OCI-LY1 (cell line): ENCODE results near the gene ZG16B.

Experiments
- H2AFZ ChIP-seq: fragments of 200-600 bp; sonication (generic), shearing (Covaris generic); 2 replicates; pipeline ENCODE4 v1.6.0; 2014; ENCODE audit warnings: antibody characterized with exemption, mild to moderate bottlenecking, low read length
- H3F3A ChIP-seq: fragments of 200-600 bp; sonication (generic), shearing (Covaris generic); 2 replicates; pipeline ENCODE4 v1.6.0; 2014; ENCODE audit warnings: mild to moderate bottlenecking, antibody characterized with exemption, low read length, moderate library complexity; ENCODE audit not compliant: insufficient read depth
- H3K27ac ChIP-seq: fragments of 200-600 bp; sonication (generic); 2 replicates; pipeline ENCODE4 v1.5.1; 2014; ENCODE audit warnings: low read length, mixed run types, mild to moderate bottlenecking, low read depth; ENCODE audit not compliant: poor library complexity, severe bottlenecking
- H3K27me3 ChIP-seq: fragments of 200-600 bp; sonication (generic); 2 replicates; pipeline ENCODE4 v1.6.0; 2014; ENCODE audit warnings: antibody characterized with exemption, mild to moderate bottlenecking, low read length, moderate library complexity; ENCODE audit not compliant: insufficient read depth
- H3K36me3 ChIP-seq: fragments of 200-600 bp; sonication (generic); 2 replicates; pipeline ENCODE4 v1.6.1; 2014; ENCODE audit warnings: mild to moderate bottlenecking, antibody characterized with exemption, low read length, moderate library complexity, mixed read lengths; ENCODE audit not compliant: insufficient read depth
- H3K4me1 ChIP-seq: fragments of 200-600 bp; sonication (generic); 2 replicates; pipeline ENCODE4 v1.5.1; 2014; ENCODE audit warnings: mild to moderate bottlenecking, low read length, moderate library complexity; ENCODE audit not compliant: insufficient read depth, severe bottlenecking
- H3K4me2 ChIP-seq: fragments of 200-600 bp; sonication (generic), shearing (Covaris generic); 2 replicates; pipeline ENCODE4 v1.6.1; 2014; ENCODE audit warnings: low read length
- H3K4me3 ChIP-seq: fragments of 200-600 bp; sonication (generic); 2 replicates; pipeline ENCODE4 v1.5.1; 2014; ENCODE audit warnings: low read length, low read depth, mild to moderate bottlenecking, mixed read lengths; ENCODE audit not compliant: poor library complexity, severe bottlenecking
- H3K79me2 ChIP-seq: fragments of 200-600 bp; shearing (Covaris generic); 2 replicates; pipeline ENCODE4 v1.6.1; 2016; ENCODE audit warnings: mixed run types, low read length, mixed read lengths; ENCODE audit not compliant: insufficient read depth
- H3K9ac ChIP-seq: fragments of 200-600 bp; sonication (generic), shearing (Covaris generic); 2 replicates; pipeline ENCODE4 v1.6.1; 2014; ENCODE audit warnings: mild to moderate bottlenecking, low read length, mixed read lengths
- H3K9me2 ChIP-seq: fragments of 200-600 bp; sonication (generic), shearing (Covaris generic); 2 replicates; pipeline ENCODE4 v1.6.1; 2014; ENCODE audit warnings: low read depth, mild to moderate bottlenecking, low read length, mixed read lengths
- H3K9me3 ChIP-seq: fragments of 200-600 bp; shearing (Covaris generic); 2 replicates; pipeline ENCODE4 v1.6.1; 2014; ENCODE audit warnings: low read length, mixed read lengths
- H4K20me1 ChIP-seq: fragments of 200-600 bp; sonication (generic), shearing (Covaris generic); 2 replicates; pipeline ENCODE4 v1.6.0; 2016; ENCODE audit warnings: mild to moderate bottlenecking, low read length; ENCODE audit not compliant: insufficient read depth
- CTCF ChIP-seq: fragments of 200-600 bp; sonication (generic), shearing (Covaris generic); IDR thresholded peaks from 2 replicates; pipeline ENCODE4 v1.5.1; 2017; ENCODE audit warnings: mild to moderate bottlenecking, antibody characterized with exemption, low read length, moderate library complexity, mixed read lengths
- EZH2 ChIP-seq: fragments of 200-600 bp; sonication (generic), shearing (Covaris generic); IDR thresholded peaks from 2 replicates; pipeline ENCODE4 v1.8.0; 2017; ENCODE audit warnings: borderline replicate concordance, mixed run types, mild to moderate bottlenecking, antibody characterized with exemption, low read length, moderate library complexity, mixed read lengths

The ZG16B gene

GRCh38 chr16:2842340-2843000 is 12.4 kb downstream of the ZG16B start:
- Histone ChIP-seq H3K4me1 (peaks cover 7% of the 10 kb centered on the region), H3K4me2 (no peak overlapping the region), H3K9ac (no peak overlapping the region), H3K27ac (no peak overlapping the region), H3K27me3 (0 out of 2 replicates have a peak, but pooled peaks cover 1% of the 10 kb centered on the region), H3K36me3 (no peaks in the 10 kb centered on the region), H4K20me1 (no peaks in the 10 kb centered on the region), H3F3A (no peaks in the 10 kb centered on the region), H3K79me2 (no peaks in the 10 kb centered on the region), H3K9me3 (no peaks in the 10 kb centered on the region), H3K4me3 (no peak overlapping the region), H2AFZ (no peak overlapping the region), H3K9me2 (no peaks in the 10 kb centered on the region)
- TF ChIP-seq CTCF, result peak; percentile 68
- TF ChIP-seq EZH2, result no peak

- H3K4me1 ChIP-seq, result peaks cover 7% of the 10 kb centered on the region
- no peaks in the 10 kb centered on the region for H3F3A ChIP-seq
- H3K9me3 ChIP-seq, result no peaks in the 10 kb centered on the region
- no peak overlapping the region for H3K4me2 ChIP-seq
- H3K27me3 ChIP-seq, result no peaks in the 10 kb centered on the region
- H3K36me3 ChIP-seq, result no peaks in the 10 kb centered on the region
- no peaks in the 10 kb centered on the region for H3K79me2 ChIP-seq
- H2AFZ ChIP-seq, result no peak overlapping the region
- no peaks in the 10 kb centered on the region for H3K9me2 ChIP-seq
- H4K20me1 ChIP-seq, result no peaks in the 10 kb centered on the region
- no peak overlapping the region for H3K9ac ChIP-seq
- H3K4me3 ChIP-seq, result no peak overlapping the region
- no peak overlapping the region for H3K27ac ChIP-seq
- no peak for TF ChIP-seq EZH2
- TF ChIP-seq CTCF, result no peak
Measured at GRCh38 chr16:2843526-2843925, 13.4 kb downstream of the ZG16B start.

- H3K4me1 ChIP-seq, result peaks cover 7% of the 10 kb centered on the region
- no peaks in the 10 kb centered on the region for H3K9me2 ChIP-seq
- no peak overlapping the region for H2AFZ ChIP-seq
- no peaks in the 10 kb centered on the region for H3K9me3 ChIP-seq
- no peaks in the 10 kb centered on the region for H3K79me2 ChIP-seq
- H3F3A ChIP-seq, result no peaks in the 10 kb centered on the region
- H3K27me3 ChIP-seq, result no peaks in the 10 kb centered on the region
- H3K36me3 ChIP-seq, result no peaks in the 10 kb centered on the region
- no peak overlapping the region for H3K4me3 ChIP-seq
- H3K9ac ChIP-seq, result no peak overlapping the region
- H3K27ac ChIP-seq, result no peak overlapping the region
- TF ChIP-seq EZH2, result no peak
- TF ChIP-seq CTCF, result no peak
- H3K4me2 ChIP-seq, result no peak overlapping the region
- H4K20me1 ChIP-seq, result no peaks in the 10 kb centered on the region
Measured at GRCh38 chr16:2845116-2845515, 15.0 kb downstream of the ZG16B start.
